HG03196 (cell line): ENCODE measurements around the gene VEGFC.

ENCODE experiments used
- ATAC-seq: cut with Tn5 transposase; IDR thresholded peaks from one replicate; pipeline ENCODE4 v1.9.1; 2021; ENCODE audit not compliant: unreplicated experiment

VEGFC gene

GRCh38 chr4:176767183-176767582, 25.5 kb downstream of the VEGFC start:
- ATAC-seq: no peak

- no peak for ATAC-seq
Observed at GRCh38 chr4:176762661-176763308, 29.9 kb downstream of the VEGFC start.

GRCh38 chr4:176761872-176762271, 30.9 kb downstream of the VEGFC start:
- no peak for ATAC-seq

- no peak for ATAC-seq
Observed at GRCh38 chr4:176760471-176760870, 32.3 kb downstream of the VEGFC start.

GRCh38 chr4:176758731-176759130, 34.0 kb downstream of the VEGFC start:
- ATAC-seq: no peak

- ATAC-seq: no peak
Observed at GRCh38 chr4:176758323-176758722, 34.4 kb downstream of the VEGFC start.

- no peak for ATAC-seq
Observed at GRCh38 chr4:176755613-176756012, 37.1 kb downstream of the VEGFC start.

GRCh38 chr4:176755001-176755400, 37.7 kb downstream of the VEGFC start:
- ATAC-seq: no peak

- ATAC-seq: no peak
Observed at GRCh38 chr4:176753049-176753448, 39.7 kb downstream of the VEGFC start.

GRCh38 chr4:176752191-176752749, 40.5 kb downstream of the VEGFC start:
- ATAC-seq: no peak

- no peak for ATAC-seq
Observed at GRCh38 chr4:176751061-176751460, 41.7 kb downstream of the VEGFC start.

GRCh38 chr4:176746846-176747245, 45.9 kb downstream of the VEGFC start:
- ATAC-seq: no peak

- ATAC-seq: no peak
Observed at GRCh38 chr4:176745902-176746301, 46.8 kb downstream of the VEGFC start.

- ATAC-seq: no peak
Observed at GRCh38 chr4:176744091-176744490, 48.6 kb downstream of the VEGFC start.

- no peak for ATAC-seq
Observed at GRCh38 chr4:176742211-176742610, 50.5 kb downstream of the VEGFC start.

- no peak for ATAC-seq
Observed at GRCh38 chr4:176741253-176741652, 51.5 kb downstream of the VEGFC start.

GRCh38 chr4:176735300-176735699, 57.4 kb downstream of the VEGFC start:
- no peak for ATAC-seq

GRCh38 chr4:176734461-176734860, 58.3 kb downstream of the VEGFC start:
- ATAC-seq: no peak

GRCh38 chr4:176729489-176729888, 63.2 kb downstream of the VEGFC start:
- no peak for ATAC-seq

- no peak for ATAC-seq
Observed at GRCh38 chr4:176726803-176727202, 65.9 kb downstream of the VEGFC start.

GRCh38 chr4:176721459-176721858, 71.3 kb downstream of the VEGFC start:
- no peak for ATAC-seq

GRCh38 chr4:176718881-176719280, 73.8 kb downstream of the VEGFC start:
- no peak for ATAC-seq

GRCh38 chr4:176717237-176717636, 75.5 kb downstream of the VEGFC start:
- no peak for ATAC-seq
